ENCODE results near the gene LRRC30.
"Not testable (repeated sequence)": the region's sequence is repeated elsewhere in the genome, so short reads cannot be mapped to it uniquely, and the experiment has no call there.

The LRRC30 gene

GRCh38 chr18:7230626-7231349, at the start of gene LRRC30:
Gene LRRC30 (plus strand): TSS chr18:7231089. CDS start chr18:7231139, 50 bp downstream.
- DNase-seq (ENCODE audit: low read depth): no peak

GRCh38 chr18:7185701-7186100, 45.2 kb upstream of the LRRC30 start:
- no peak for DNase-seq (ENCODE audit: low read depth)

GRCh38 chr18:7190547-7191156, 40.2 kb upstream of the LRRC30 start:
- DNase-seq (ENCODE audit: low read depth): no peak

- no peak for DNase-seq (ENCODE audit: low read depth)
Observed at GRCh38 chr18:7191736-7192135, 39.2 kb upstream of the LRRC30 start.

- no peak for DNase-seq (ENCODE audit: low read depth)
Observed at GRCh38 chr18:7195266-7195665, 35.6 kb upstream of the LRRC30 start.

GRCh38 chr18:7196421-7196820, 34.5 kb upstream of the LRRC30 start:
- DNase-seq (ENCODE audit: low read depth): no peak

- DNase-seq (ENCODE audit: low read depth): no peak
Observed at GRCh38 chr18:7197854-7198253, 33.0 kb upstream of the LRRC30 start.

- no peak for DNase-seq (ENCODE audit: low read depth)
Observed at GRCh38 chr18:7198326-7198725, 32.6 kb upstream of the LRRC30 start.

GRCh38 chr18:7201096-7201495, 29.8 kb upstream of the LRRC30 start:
- no peak for DNase-seq (ENCODE audit: low read depth)

- DNase-seq (ENCODE audit: low read depth): no peak
Observed at GRCh38 chr18:7202169-7202568, 28.7 kb upstream of the LRRC30 start.

- DNase-seq (ENCODE audit: low read depth): not testable (repeated sequence)
Observed at GRCh38 chr18:7203601-7204000, 27.3 kb upstream of the LRRC30 start.

- no peak for DNase-seq (ENCODE audit: low read depth)
Observed at GRCh38 chr18:7205346-7205745, 25.5 kb upstream of the LRRC30 start.

GRCh38 chr18:7206217-7206616, 24.7 kb upstream of the LRRC30 start:
- no peak for DNase-seq (ENCODE audit: low read depth)

GRCh38 chr18:7207366-7207915, 23.4 kb upstream of the LRRC30 start:
- DNase-seq (ENCODE audit: low read depth): no peak

GRCh38 chr18:7221424-7222155, 9.3 kb upstream of the LRRC30 start:
- no peak for DNase-seq (ENCODE audit: low read depth)

- DNase-seq (ENCODE audit: low read depth): no peak
Observed at GRCh38 chr18:7224198-7224597, 6.7 kb upstream of the LRRC30 start.

GRCh38 chr18:7232218-7232617, 1.3 kb downstream of the LRRC30 start:
- no peak for DNase-seq (ENCODE audit: low read depth)

GRCh38 chr18:7233134-7233810, 2.4 kb downstream of the LRRC30 start:
- DNase-seq (ENCODE audit: low read depth): no peak

GRCh38 chr18:7234091-7234490, 3.2 kb downstream of the LRRC30 start:
- DNase-seq (ENCODE audit: low read depth): no peak

- no peak for DNase-seq (ENCODE audit: low read depth)
Observed at GRCh38 chr18:7234956-7235355, 4.1 kb downstream of the LRRC30 start.

GRCh38 chr18:7236072-7236471, 5.2 kb downstream of the LRRC30 start:
- DNase-seq (ENCODE audit: low read depth): no peak

GRCh38 chr18:7236933-7237332, 6.0 kb downstream of the LRRC30 start:
- no peak for DNase-seq (ENCODE audit: low read depth)

Data from activated T-cell treated with anti-CD3 and anti-CD28 coated beads for 1 hour (primary cell).